ENCODE data around the gene DOK6. TPM values are rescaled to one million over a fixed set of nuclear protein-coding genes. Genes with fewer than 3 reads are reported as not detected.
"Not testable (repeated sequence)": the region's sequence is repeated elsewhere in the genome, so short reads cannot be mapped to it uniquely, and the experiment has no call there.

DOK6 gene
- total RNA-seq, 1 donor from 2014 or later, result 7.0 TPM

- Mint-ChIP-seq H3K9me3 (ENCODE audit: low read depth) (no peaks in the 10 kb centered on the region), H3K4me1 (ENCODE audit: low read depth) (peaks cover 2% of the 10 kb centered on the region)
Measured at GRCh38 chr18:69844656-69845055, 444.0 kb downstream of the DOK6 start.

GRCh38 chr18:69845593-69846506 is 445.2 kb downstream of the DOK6 start:
- Mint-ChIP-seq H3K4me1 (ENCODE audit: low read depth) (peaks cover 2% of the 10 kb centered on the region), H3K27me3 (no peaks in the 10 kb centered on the region), H3K9me3 (ENCODE audit: low read depth) (no peaks in the 10 kb centered on the region), H3K27ac (no peak overlapping the region), H3K4me3 (ENCODE audit: low read depth) (no peak overlapping the region), H3K36me3 (ENCODE audit: insufficient read depth) (no peaks in the 10 kb centered on the region)
- DNase-seq (ENCODE audit: low spot score, unreplicated experiment), result no peak
- TF ChIP-seq CTCF (IDR thresholded peaks at IDR 0.05; ENCODE audit: unreplicated experiment), result no peak

More at GRCh38 chr18:69844656-69845055, 444.0 kb downstream of the DOK6 start:
- Mint-ChIP-seq H3K4me3 (ENCODE audit: low read depth) (no peak overlapping the region), H3K36me3 (ENCODE audit: insufficient read depth) (no peaks in the 10 kb centered on the region), H3K27me3 (no peaks in the 10 kb centered on the region), H3K27ac (no peak overlapping the region)
- TF ChIP-seq CTCF (IDR thresholded peaks at IDR 0.05; ENCODE audit: unreplicated experiment), result no peak
- DNase-seq (ENCODE audit: low spot score, unreplicated experiment), result no peak

- Mint-ChIP-seq H3K4me3 (ENCODE audit: low read depth) (no peak overlapping the region), H3K27me3 (no peaks in the 10 kb centered on the region), H3K9me3 (ENCODE audit: low read depth) (no peaks in the 10 kb centered on the region), H3K27ac (no peak overlapping the region), H3K36me3 (ENCODE audit: insufficient read depth) (no peaks in the 10 kb centered on the region), H3K4me1 (ENCODE audit: low read depth) (no peaks in the 10 kb centered on the region)
- TF ChIP-seq CTCF (IDR thresholded peaks at IDR 0.05; ENCODE audit: unreplicated experiment), result no peak
- DNase-seq (ENCODE audit: low spot score, unreplicated experiment), result no peak
Measured at GRCh38 chr18:69853051-69853450, 452.4 kb downstream of the DOK6 start.

- H3K9me3 Mint-ChIP-seq (ENCODE audit: low read depth), result no peaks in the 10 kb centered on the region
- no peak for TF ChIP-seq CTCF (IDR thresholded peaks at IDR 0.05; ENCODE audit: unreplicated experiment)
- H3K4me1 Mint-ChIP-seq (ENCODE audit: low read depth), result no peaks in the 10 kb centered on the region
- no peak overlapping the region for H3K27ac Mint-ChIP-seq
- H3K4me3 Mint-ChIP-seq (ENCODE audit: low read depth), result no peak overlapping the region
- H3K27me3 Mint-ChIP-seq, result no peaks in the 10 kb centered on the region
- DNase-seq (ENCODE audit: low spot score, unreplicated experiment), result no peak
- H3K36me3 Mint-ChIP-seq (ENCODE audit: insufficient read depth), result no peaks in the 10 kb centered on the region
Measured at GRCh38 chr18:69854455-69854854, 453.8 kb downstream of the DOK6 start.

GRCh38 chr18:69858897-69859296 is 458.2 kb downstream of the DOK6 start:
- H3K9me3 Mint-ChIP-seq (ENCODE audit: low read depth), result no peaks in the 10 kb centered on the region
- no peaks in the 10 kb centered on the region for H3K27me3 Mint-ChIP-seq
- no peak for DNase-seq (ENCODE audit: low spot score, unreplicated experiment)
- H3K4me1 Mint-ChIP-seq (ENCODE audit: low read depth), result no peaks in the 10 kb centered on the region
- no peak for TF ChIP-seq CTCF (IDR thresholded peaks at IDR 0.05; ENCODE audit: unreplicated experiment)
- no peak overlapping the region for H3K27ac Mint-ChIP-seq
- no peak overlapping the region for H3K4me3 Mint-ChIP-seq (ENCODE audit: low read depth)
- no peaks in the 10 kb centered on the region for H3K36me3 Mint-ChIP-seq (ENCODE audit: insufficient read depth)

GRCh38 chr18:69864802-69865201 is 464.1 kb downstream of the DOK6 start:
- not testable (repeated sequence) for H3K4me3 Mint-ChIP-seq (ENCODE audit: low read depth); H3K27ac Mint-ChIP-seq; H3K36me3 Mint-ChIP-seq (ENCODE audit: insufficient read depth); DNase-seq (ENCODE audit: low spot score, unreplicated experiment); H3K4me1 Mint-ChIP-seq (ENCODE audit: low read depth); H3K9me3 Mint-ChIP-seq (ENCODE audit: low read depth); H3K27me3 Mint-ChIP-seq

All from progenitor cell of endocrine pancreas (in vitro differentiated cells).